Suprapubic skin (tissue), 3 donors: ENCODE results near the gene PDE4D.

Experiments used
- POLR2A ChIP-seq, 2 donors: fragments of 450-650 bp; IDR thresholded peaks; one replicate each; pipeline ENCODE4 v1.6.1; 2017; ENCODE audit warnings: antibody characterized with exemption in 2 of 2, mild to moderate bottlenecking in 2 of 2, moderate library complexity in 2 of 2
- TF ChIP-seq, protein P1 (sequence below), 2 donors: fragments of 200-600 bp in 1 of 2; fragments of 450-650 bp in 1 of 2; sonication (generic) in 1 of 2; IDR thresholded peaks; one replicate each; pipeline ENCODE4 v1.5.1; 2016 to 2019; ENCODE audit warnings: antibody characterized with exemption in 2 of 2, mild to moderate bottlenecking in 1 of 2, moderate library complexity in 1 of 2

DNA sequence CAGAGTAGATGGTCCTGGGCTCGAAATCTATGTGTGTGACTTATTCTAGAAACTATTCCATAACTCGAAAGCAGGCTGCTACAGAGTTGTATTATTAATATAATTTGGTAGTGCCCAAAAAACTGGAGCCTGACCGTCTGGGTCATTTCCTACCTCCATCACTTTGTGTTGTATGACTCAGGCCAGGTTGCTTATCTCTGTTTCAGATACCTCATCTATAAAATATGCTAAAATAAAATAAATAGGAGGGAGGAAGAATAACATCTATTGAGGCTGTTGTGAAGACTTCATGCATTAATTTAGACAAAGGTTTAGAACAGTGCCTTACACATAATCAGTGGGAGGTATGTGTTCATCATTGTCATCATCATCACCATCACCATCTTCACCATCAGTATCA lies 57.7 kb downstream of the PDE4D start:
- TF ChIP-seq POLR2A (IDR thresholded peaks at IDR 0.05): no peak
- TF ChIP-seq, protein P1, sequence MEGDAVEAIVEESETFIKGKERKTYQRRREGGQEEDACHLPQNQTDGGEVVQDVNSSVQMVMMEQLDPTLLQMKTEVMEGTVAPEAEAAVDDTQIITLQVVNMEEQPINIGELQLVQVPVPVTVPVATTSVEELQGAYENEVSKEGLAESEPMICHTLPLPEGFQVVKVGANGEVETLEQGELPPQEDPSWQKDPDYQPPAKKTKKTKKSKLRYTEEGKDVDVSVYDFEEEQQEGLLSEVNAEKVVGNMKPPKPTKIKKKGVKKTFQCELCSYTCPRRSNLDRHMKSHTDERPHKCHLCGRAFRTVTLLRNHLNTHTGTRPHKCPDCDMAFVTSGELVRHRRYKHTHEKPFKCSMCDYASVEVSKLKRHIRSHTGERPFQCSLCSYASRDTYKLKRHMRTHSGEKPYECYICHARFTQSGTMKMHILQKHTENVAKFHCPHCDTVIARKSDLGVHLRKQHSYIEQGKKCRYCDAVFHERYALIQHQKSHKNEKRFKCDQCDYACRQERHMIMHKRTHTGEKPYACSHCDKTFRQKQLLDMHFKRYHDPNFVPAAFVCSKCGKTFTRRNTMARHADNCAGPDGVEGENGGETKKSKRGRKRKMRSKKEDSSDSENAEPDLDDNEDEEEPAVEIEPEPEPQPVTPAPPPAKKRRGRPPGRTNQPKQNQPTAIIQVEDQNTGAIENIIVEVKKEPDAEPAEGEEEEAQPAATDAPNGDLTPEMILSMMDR (IDR thresholded peaks at IDR 0.05): no peak
